HCT116 (cell line): ENCODE data around the gene APOL5. TPM values are rescaled to one million over a fixed set of nuclear protein-coding genes. Genes with fewer than 3 reads are reported as not detected.

ENCODE experiments used
- ATAC-seq: fragments of 200-7000 bp; cut with Tn5 transposase; 2 replicates; pipeline ENCODE4 v1.9.1; 2020; ENCODE audit warnings: mild to moderate bottlenecking, moderate library complexity
- BruUV-seq: library from RNA; stranded (reverse); fragments of 400-500 nt; replicated peaks from 2 replicates; lab custom pipeline; 2021; lab: Mats Ljungman, UMichigan
- CTCF ChIA-PET: fragments of 300-600 bp; sonication (Branson Sonifier 250); formaldehyde crosslinking; loops from one replicate; lab custom pipeline; 2021; ENCODE audit warnings: antibody characterized with exemption; lab: Charles Lee
- POLR2A ChIA-PET: fragments of 300-600, 350-600 bp; sonication (Branson Sonifier 250); formaldehyde crosslinking; loops from one replicate; lab custom pipeline; 2021; ENCODE audit warnings: antibody characterized with exemption; lab: Charles Lee
- RAD21 ChIA-PET, 2 experiments: fragments of 300-600 bp; sonication (Branson Sonifier 250); formaldehyde crosslinking; loops; one replicate each; lab custom pipeline; 2023; ENCODE audit warnings: low total read pairs in 2 of 2; ENCODE audit not compliant: uncharacterized antibody in 2 of 2, unreplicated experiment in 2 of 2, low non-redundant PET in 1 of 2; lab: Charles Lee
- DNase-seq: peaks from one replicate; pipeline ENCODE4 v3.0.0-alpha.2; 2010; ENCODE audit warnings: low read depth, low spot score
- H2AFZ ChIP-seq: fragments of 200-600 bp; shearing (Covaris generic), sonication (generic); 2 replicates; pipeline ENCODE4 v1.6.1; 2017; ENCODE audit warnings: low read depth, mixed run types, mixed read lengths, antibody characterized with exemption, low read length; ENCODE audit not compliant: poor library complexity, severe bottlenecking
- H3K27ac ChIP-seq: 2 replicates; pipeline ENCODE4 v1.5.1; 2012; ENCODE audit warnings: low read depth, low read length
- H3K27me3 ChIP-seq: fragments of 200-600 bp; sonication (generic); 2 replicates; pipeline ENCODE4 v1.6.1; 2016; ENCODE audit warnings: mixed run types, low read length, mixed read lengths; ENCODE audit not compliant: insufficient read depth
- H3K36me3 ChIP-seq, 2 experiments: fragments of 200-500 bp in 1 of 2; fragments of 200-600 bp in 1 of 2; sonication (Bioruptor generic) in 1 of 2; sonication (generic) in 1 of 2; 2 replicates each; pipeline versions ENCODE4 v1.5.1 to v1.6.1; 2014 to 2016; ENCODE audit warnings: low read length in 2 of 2, inconsistent platforms in 1 of 2, mixed read lengths in 1 of 2, mixed run types in 1 of 2; ENCODE audit not compliant: insufficient read depth in 2 of 2, control insufficient read depth in 1 of 2
- H3K4me1 ChIP-seq, 2 experiments: fragments of 200-600 bp in 1 of 2; sonication (generic) in 1 of 2; 2 replicates each; pipeline versions ENCODE4 v1.5.1 to v1.6.1; 2012 to 2017; ENCODE audit warnings: low read length in 2 of 2, inconsistent platforms in 1 of 2, mild to moderate bottlenecking in 1 of 2, mixed read lengths in 1 of 2, mixed run types in 1 of 2, moderate library complexity in 1 of 2; ENCODE audit not compliant: insufficient read depth in 2 of 2, control insufficient read depth in 1 of 2
- H3K4me2 ChIP-seq: fragments of 200-600 bp; sonication (generic); 2 replicates; pipeline ENCODE4 v1.6.1; 2017; ENCODE audit warnings: mixed run types, low read length, mixed read lengths
- H3K4me3 ChIP-seq, 2 experiments: fragments of 200-600 bp in 1 of 2; sonication (generic) in 1 of 2; replicated peaks in 1 of 2; 2 replicates each; pipeline ENCODE4 v1.5.1; 2011 to 2016; ENCODE audit warnings: low read length in 2 of 2, control low read depth in 1 of 2, low read depth in 1 of 2, mild to moderate bottlenecking in 1 of 2, mixed read lengths in 1 of 2, mixed run types in 1 of 2
- H3K79me2 ChIP-seq: fragments of 200-600 bp; sonication (generic); 2 replicates; pipeline ENCODE4 v1.6.1; 2017; ENCODE audit warnings: mild to moderate bottlenecking, mixed run types, low read length, moderate library complexity, mixed read lengths; ENCODE audit not compliant: insufficient read depth
- H3K9ac ChIP-seq: fragments of 200-600 bp; sonication (generic); 2 replicates; pipeline ENCODE4 v1.6.1; 2016; ENCODE audit warnings: low read length, mixed read lengths
- H3K9me2 ChIP-seq: fragments of 200-600 bp; sonication (generic), shearing (Covaris generic); 2 replicates; pipeline ENCODE4 v1.6.1; 2017; ENCODE audit warnings: mixed run types, mild to moderate bottlenecking, moderate library complexity; ENCODE audit not compliant: insufficient read depth
- H3K9me3 ChIP-seq, 2 experiments: fragments of 200-500 bp in 1 of 2; fragments of 200-600 bp in 1 of 2; sonication (Bioruptor generic) in 1 of 2; sonication (generic) in 1 of 2; 2 replicates each; pipeline ENCODE4 v1.6.1; 2014 to 2017; ENCODE audit warnings: low read length in 2 of 2, mixed read lengths in 2 of 2, inconsistent platforms in 1 of 2, low read depth in 1 of 2, mild to moderate bottlenecking in 1 of 2, mixed run types in 1 of 2, moderate library complexity in 1 of 2; ENCODE audit not compliant: control insufficient read depth in 1 of 2, insufficient read depth in 1 of 2
- H4K20me1 ChIP-seq: fragments of 200-600 bp; sonication (generic), shearing (Covaris generic); 2 replicates; pipeline ENCODE4 v1.6.1; 2017; ENCODE audit warnings: mixed run types, mild to moderate bottlenecking, moderate library complexity; ENCODE audit not compliant: insufficient read depth
- ATF3 ChIP-seq: IDR thresholded peaks from 2 replicates; pipeline ENCODE4 v1.6.1; 2012
- CEBPB ChIP-seq: IDR thresholded peaks from 2 replicates; pipeline ENCODE4 v1.6.1; 2012; ENCODE audit warnings: low read depth
- CTCF ChIP-seq, 3 experiments: fragments of 200-600 bp in 1 of 3; sonication (generic) in 1 of 3; IDR thresholded peaks in 2 of 3; conservative IDR thresholded peaks in 1 of 3; 2 replicates each; pipeline ENCODE4 v1.5.1; 2012 to 2017; ENCODE audit warnings: low read depth in 2 of 3, low read length in 2 of 3, antibody characterized with exemption in 1 of 3, borderline replicate concordance in 1 of 3, control low read depth in 1 of 3, mild to moderate bottlenecking in 1 of 3, mixed read lengths in 1 of 3, mixed run types in 1 of 3, moderate library complexity in 1 of 3; ENCODE audit not compliant: insufficient read depth in 1 of 3
- EGR1 ChIP-seq: IDR thresholded peaks from 2 replicates; pipeline ENCODE4 v1.6.1; 2012; ENCODE audit warnings: low read depth
- ELF1 ChIP-seq: IDR thresholded peaks from 2 replicates; pipeline ENCODE4 v1.6.1; 2012; ENCODE audit warnings: low read depth, borderline replicate concordance
- SIN3A ChIP-seq: IDR thresholded peaks from 2 replicates; pipeline ENCODE4 v1.6.1; 2012; ENCODE audit warnings: low read depth
- intact Hi-C: fragments of 100-400 bp; cut with micrococcal nuclease; formaldehyde crosslinking; loops from 2 replicates; pipeline ENCODE4 v1.10.0; 2022
- total RNA-seq: library from RNA; stranded (reverse); gene quantifications from one replicate; pipeline ENCODE4 v1.2.1, GENCODE V29; 2021; ENCODE audit not compliant: unreplicated experiment
- TF ChIP-seq, protein P1 (sequence below): IDR thresholded peaks from 2 replicates; pipeline ENCODE4 v1.6.1; 2011; ENCODE audit warnings: mild to moderate bottlenecking, low read length, moderate library complexity; ENCODE audit not compliant: insufficient replicate concordance; ENCODE audit errors: extremely low read depth

The APOL5 gene
- total RNA-seq, 1 experiment from 2014 or later: not detected

DNA sequence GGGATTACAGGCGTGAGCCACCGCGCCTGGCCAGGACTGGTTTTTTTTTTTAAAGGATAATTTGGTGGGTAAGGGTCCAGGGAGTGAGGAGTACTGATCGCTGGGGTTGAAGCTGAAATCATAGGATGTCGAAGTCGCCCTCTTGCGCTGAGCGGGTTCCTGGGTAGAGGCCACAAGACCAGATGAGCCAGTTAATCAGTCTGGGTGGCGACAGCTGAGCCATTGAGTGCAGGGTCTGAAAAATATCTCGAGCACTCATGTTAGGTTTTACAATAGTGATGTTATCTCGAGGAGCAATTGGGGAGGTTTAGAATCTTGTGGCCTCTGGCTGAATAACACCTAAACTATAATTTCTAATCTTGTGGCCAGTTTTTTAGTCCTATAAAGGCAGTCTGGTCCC lies 7.8 kb downstream of the APOL5 start:
- intact Hi-C loops: no loop called here
- H3K79me2 ChIP-seq: no peaks in the 10 kb centered on the region
- H3K9me3 ChIP-seq: no peaks in the 10 kb centered on the region
- DNase-seq: no peak
- TF ChIP-seq CEBPB: no peak
- TF ChIP-seq, protein P1, sequence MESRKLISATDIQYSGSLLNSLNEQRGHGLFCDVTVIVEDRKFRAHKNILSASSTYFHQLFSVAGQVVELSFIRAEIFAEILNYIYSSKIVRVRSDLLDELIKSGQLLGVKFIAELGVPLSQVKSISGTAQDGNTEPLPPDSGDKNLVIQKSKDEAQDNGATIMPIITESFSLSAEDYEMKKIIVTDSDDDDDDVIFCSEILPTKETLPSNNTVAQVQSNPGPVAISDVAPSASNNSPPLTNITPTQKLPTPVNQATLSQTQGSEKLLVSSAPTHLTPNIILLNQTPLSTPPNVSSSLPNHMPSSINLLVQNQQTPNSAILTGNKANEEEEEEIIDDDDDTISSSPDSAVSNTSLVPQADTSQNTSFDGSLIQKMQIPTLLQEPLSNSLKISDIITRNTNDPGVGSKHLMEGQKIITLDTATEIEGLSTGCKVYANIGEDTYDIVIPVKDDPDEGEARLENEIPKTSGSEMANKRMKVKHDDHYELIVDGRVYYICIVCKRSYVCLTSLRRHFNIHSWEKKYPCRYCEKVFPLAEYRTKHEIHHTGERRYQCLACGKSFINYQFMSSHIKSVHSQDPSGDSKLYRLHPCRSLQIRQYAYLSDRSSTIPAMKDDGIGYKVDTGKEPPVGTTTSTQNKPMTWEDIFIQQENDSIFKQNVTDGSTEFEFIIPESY: no peak
- TF ChIP-seq ELF1: no peak
- TF ChIP-seq ATF3: no peak
- no peak for TF ChIP-seq CTCF (IDR thresholded peaks at IDR 0.05 in 2 of 3, conservative IDR thresholded peaks at IDR 0.05 in 1 of 3; ENCODE audit: borderline replicate concordance in 1 of 3, insufficient read depth in 1 of 3, low read depth in 2 of 3, low read length in 2 of 3)
- TF ChIP-seq EGR1: no peak
- TF ChIP-seq SIN3A: no peak
- no peak overlapping the region for H2AFZ ChIP-seq
- H3K4me2 ChIP-seq: no peak overlapping the region
- H3K27me3 ChIP-seq: no peaks in the 10 kb centered on the region
- no peaks in the 10 kb centered on the region for H3K36me3 ChIP-seq
- no peak for ATAC-seq
- BruUV-seq: no TSS peak
- H3K9ac ChIP-seq: no peak overlapping the region
- H4K20me1 ChIP-seq: no peaks in the 10 kb centered on the region
- ChIA-PET POLR2A (no interaction called here), RAD21 (no interaction called here), CTCF (no interaction called here)
- H3K27ac ChIP-seq: no peak overlapping the region
- no peaks in the 10 kb centered on the region for H3K9me2 ChIP-seq
- H3K4me1 ChIP-seq: no peaks in the 10 kb centered on the region
- H3K4me3 ChIP-seq: no peak overlapping the region
